GM19397 (cell line): ENCODE results near the gene SMAD5.

Source experiments
- ATAC-seq: cut with Tn5 transposase; IDR thresholded peaks from one replicate; pipeline ENCODE4 v1.9.1; 2021; ENCODE audit warnings: mild to moderate bottlenecking, moderate library complexity; ENCODE audit not compliant: unreplicated experiment

Gene SMAD5

DNA sequence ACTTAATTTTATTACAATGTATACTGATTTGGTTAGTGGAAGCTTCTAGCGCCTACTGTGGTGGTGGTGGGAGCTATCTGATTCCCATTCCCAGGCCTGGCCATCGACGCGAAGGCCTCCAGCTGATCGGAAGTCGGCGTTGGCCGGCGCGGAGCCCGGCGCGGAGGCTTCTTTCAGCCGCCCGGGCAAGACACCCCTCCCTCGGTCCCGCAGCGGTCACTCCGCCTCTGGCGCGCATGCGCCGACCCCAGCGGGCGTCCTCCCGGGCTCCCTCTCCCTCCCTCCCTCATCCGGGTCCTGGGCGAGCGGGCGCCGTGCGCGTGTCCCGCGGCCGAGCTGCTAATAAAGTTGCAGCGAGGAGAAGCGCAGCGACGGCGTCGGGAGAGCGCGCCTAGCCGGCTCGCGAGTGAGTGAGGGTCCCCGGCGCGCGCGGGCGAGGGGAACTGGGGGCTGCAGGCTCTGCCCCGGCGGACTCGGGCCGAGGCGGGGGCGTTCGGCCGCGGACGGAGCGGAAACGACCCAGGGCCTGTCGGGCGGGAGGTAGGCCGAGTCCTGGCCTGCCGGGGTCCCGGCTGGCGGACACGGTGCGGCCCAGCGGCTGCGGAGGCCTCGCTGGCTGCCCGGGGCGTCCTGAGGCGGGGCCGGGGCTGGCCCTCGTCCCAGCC lies at the start of gene SMAD5:
TSS of gene SMAD5 (plus strand) at position 289 of the 665 bp plus-strand sequence. CDS start 20,916 bp downstream, outside the sequence.
- peak; percentile 95 for ATAC-seq

DNA sequence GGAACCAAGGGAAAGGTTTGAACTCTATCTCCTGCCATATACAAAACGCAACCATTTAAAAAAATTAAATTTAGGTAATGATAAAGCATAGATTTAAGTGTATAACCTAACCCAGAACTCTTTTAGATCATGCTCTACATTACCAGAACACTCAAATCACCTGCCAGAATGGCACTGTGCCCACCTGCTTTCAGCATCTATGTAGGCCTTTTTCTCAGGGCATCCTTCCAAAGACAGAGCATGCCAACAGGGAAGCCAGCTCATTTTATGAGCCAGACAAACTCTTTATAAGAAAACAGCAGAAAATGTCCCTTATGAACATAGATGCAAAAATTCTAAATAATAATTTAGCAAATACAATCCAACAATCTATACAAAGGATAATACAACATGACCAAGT lies 47.9 kb upstream of the SMAD5 start:
- no peak for ATAC-seq

- no peak for ATAC-seq
These were observed 45.7 kb upstream of the SMAD5 start for GRCh38 chr5:136086783-136087566.

DNA sequence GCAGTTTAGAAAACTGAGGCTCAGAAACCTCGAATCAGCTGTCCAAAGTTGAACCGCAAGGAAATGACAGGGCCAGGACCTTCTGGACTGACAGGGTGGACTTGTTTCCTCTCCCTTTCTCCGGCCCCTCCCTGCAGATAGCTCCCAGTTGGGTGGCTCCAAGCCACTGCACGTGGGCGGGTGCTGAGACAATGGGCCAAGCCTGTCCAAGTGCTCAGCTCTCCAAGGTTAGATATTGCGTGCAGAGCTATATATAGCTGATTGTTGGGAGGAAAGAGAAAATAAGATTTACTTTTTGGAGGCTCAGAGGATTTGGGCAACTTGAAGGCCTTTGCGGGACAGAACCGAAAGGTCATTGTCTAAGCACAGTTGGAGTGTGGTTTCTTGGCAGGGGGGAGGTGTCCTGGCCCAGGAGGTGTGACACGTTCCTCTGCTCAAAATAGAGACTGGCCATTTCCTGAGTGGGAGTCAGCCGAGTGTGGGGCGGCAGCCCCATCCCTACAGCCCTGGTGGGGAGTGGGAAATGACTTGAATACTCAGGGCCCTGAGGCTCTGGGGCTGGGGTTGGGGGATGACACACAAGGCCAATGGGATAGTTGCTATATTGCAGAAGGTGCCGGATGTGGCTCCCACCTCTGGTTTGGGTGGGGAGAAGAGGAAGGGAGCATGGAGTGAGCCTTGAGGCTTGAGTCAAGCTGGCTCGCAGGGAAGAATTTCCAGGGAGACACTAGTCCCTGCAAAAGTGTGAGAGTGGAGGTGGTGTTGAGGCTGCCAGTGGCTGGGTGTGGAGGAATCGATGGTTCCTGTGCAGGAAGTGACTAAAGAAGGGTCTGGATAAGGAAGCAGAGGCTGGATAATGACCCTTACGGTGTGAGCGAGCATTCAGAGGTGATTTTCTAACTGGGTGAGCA lies 44.4 kb upstream of the SMAD5 start:
- no peak for ATAC-seq

GRCh38 chr5:136089791-136090190 lies 42.9 kb upstream of the SMAD5 start:
- no peak for ATAC-seq

DNA sequence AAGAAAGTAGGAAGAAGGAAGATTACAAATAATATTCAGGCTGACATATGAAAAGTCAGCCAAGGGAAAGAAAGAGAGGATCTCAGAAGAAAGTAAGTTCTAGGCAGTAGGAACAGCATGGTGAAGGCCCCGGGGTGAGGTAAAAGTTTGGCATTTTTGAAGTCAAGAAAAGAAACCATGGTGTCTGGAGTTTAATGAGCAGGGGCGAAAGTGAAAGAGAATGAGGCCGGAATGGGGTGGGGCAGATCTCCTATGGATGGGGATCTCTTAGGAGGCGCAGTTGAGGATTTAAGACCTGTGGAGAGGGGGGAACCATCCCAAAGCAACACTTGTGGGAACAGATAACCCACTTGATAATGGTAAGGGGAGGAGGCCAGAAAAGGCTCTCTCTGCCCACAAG lies 42.3 kb upstream of the SMAD5 start:
- no peak for ATAC-seq

GRCh38 chr5:136094189-136094912 lies 38.3 kb upstream of the SMAD5 start:
- no peak for ATAC-seq

DNA sequence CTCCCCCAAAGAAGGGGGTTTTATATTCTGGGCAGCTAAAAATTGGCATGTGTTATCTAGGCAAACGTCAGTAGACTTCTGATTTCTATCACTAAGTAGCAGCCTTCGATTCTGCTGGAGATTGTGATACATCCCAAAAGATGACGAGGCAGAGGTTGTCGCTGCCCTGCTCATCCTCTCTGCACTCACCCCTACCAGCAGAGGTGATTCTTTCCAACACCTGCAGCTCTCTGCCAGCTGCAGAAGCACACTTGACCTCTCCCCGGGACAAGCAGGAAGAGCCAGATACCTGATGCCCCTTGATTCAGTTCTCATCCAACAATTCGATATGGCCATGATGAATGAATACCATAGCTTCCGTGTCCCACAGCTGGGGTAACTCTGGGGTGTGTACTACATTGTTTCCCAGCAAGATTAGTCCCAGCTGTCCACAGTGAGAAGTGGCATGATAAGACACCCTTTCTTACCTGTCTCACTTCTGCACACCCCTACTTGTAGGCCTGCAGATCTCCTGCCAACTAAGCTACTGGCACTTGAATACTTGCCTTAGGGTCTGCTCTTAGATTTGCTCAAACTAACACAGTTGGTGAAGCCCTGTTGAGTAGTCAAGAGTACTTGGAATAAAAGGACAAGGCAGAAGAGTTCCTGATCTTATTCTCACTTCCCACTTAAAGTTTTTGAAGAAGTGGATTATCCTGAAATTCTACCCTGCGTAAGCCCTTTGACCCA lies 37.6 kb upstream of the SMAD5 start:
- ATAC-seq = no peak

- no peak for ATAC-seq
These were observed 34.5 kb upstream of the SMAD5 start for GRCh38 chr5:136098176-136098575.

- ATAC-seq = no peak
These were observed 32.8 kb upstream of the SMAD5 start for GRCh38 chr5:136099870-136100269.

DNA sequence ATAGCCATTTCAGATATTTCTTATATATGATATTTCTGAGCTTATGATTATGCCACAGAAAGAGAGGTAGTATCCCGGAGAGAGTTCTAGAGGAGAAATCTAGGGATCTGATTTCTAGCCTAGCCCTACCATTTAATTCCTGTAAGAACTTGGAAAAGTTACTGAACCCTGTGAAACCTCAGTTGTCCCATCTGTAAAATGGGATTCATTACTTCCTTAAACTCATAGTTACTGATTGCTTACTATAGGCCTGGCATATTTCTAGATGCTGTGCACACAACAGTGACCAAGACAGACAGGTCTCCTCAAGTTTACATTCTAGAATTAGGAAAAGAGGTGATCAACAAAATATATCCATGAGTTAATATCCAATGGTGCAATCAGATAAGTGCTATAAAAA lies 30.8 kb upstream of the SMAD5 start:
- no peak for ATAC-seq

DNA sequence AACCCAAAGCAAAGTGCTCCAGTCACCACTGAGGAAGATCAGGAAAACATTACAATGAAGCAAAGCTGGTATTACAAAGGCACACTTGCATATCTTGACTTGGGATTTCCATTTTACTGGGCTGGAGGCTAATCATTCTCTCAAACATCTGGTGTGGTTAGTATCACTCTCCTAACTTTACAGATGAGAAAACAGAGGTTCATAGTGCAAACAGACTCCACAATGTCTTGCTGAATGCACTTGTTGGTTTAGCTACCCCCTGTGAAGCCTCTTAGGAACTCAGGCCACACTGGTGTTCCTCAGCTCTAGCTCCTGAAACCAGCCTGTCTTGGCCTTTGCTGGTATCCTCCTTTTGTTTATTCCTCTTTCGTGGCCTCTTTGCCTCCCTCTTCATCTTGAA lies 29.5 kb upstream of the SMAD5 start:
- peak; percentile 70 for ATAC-seq

DNA sequence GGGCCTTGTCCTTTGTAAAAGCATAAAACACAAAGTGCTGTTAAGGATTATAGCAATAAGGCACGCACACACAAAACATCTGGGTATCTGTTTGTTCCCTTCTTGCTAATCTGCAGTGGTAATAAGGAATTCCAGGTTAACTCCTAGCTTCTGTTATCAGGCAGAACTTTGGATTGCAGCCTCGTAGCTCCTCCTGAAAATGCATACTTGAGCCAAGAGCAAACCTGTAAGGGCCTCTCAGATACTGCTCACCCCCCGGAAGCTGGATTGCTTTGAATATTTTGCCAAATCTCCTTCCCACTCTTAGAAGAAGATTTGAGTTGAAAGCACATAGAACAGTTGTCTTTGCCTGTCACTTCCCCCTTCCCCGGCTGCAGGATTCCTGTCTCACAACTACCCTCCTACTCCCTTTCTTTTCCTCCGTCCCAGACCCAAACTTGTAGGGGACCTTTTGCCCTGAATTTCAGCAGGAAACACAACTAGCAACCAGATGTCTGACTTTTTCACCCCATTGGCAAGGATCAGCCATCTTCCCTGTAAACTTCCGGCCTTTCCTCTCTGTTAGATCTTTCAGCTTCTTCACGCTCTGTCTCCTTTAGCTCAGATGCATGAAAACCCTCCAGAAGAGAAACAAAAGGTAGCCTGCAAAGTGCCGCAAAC lies 28.2 kb upstream of the SMAD5 start:
- no peak for ATAC-seq

GRCh38 chr5:136106351-136107031 lies 26.2 kb upstream of the SMAD5 start:
- ATAC-seq = no peak

DNA sequence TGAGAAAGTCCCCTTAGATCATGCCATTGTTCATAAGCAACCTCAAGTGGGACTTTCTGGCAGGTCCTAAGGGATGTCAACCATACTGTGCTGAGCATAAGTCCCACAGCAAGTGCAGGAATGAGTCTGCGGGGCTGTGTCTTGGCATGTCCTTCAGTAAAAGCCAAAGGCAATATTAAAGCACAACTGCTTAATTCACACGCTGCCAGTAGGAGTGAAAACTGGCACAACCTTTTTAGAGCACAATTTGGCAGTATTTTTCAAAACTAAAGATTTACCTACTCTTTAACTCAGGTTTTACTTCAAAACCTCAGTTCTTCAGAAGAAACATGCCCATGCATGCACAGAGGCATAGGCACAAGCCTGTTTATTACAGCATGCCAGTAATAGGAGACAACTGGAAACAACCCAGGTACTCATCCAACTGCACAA lies 24.4 kb upstream of the SMAD5 start:
- ATAC-seq = no peak

- ATAC-seq = no peak
These were observed 23.9 kb upstream of the SMAD5 start for GRCh38 chr5:136108766-136109165.

DNA sequence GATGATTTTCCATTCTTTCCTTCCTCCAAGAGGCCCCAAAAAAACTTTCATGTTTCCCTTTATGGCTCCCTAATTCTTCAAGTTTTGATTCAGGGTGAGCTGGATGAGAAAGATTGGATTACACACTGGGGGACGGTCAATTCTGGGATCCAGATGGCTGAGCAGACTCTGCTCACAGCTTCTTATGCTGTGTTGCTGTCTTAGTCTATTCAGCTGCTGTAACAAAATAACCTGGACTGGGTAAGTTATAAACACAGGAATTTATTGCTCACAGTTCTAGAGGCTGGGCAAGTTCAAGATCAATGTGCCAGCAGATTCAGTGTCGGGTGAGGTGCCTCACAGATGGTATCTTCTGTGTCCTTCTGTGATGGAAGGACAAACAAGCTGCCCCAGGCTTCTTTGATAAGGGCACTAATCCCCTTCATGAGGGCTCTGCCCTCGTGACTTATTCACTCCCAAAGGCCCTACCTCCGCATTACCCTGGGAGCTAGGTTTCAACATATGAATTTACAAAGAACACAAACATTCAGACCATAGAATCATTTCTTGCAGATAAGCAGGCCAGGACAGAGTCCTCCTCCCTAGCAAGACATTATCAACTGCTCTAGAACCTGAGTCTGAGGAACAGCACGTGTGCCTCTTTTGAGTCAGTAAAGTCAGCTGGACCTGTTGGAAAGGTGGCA lies 23.1 kb upstream of the SMAD5 start:
- no peak for ATAC-seq

DNA sequence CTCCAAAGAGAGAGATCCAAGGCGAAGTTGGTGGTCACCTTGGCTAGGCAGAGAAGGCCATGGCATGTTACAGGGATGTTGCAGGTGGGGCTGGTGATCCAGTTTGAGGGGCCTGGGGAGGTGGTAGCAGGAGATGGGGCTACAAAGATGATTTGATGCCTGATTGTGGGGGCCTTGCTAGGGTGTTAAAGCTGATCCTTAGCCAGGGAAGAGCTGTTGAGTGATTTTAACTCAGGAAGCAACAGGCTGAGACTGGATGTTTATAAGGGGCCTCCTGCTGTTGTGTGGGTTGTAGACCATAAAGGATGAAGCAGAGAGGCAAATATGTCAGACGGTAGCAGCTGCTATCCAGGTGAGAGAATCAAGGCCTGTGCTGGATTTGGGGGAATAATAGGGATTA lies 19.0 kb upstream of the SMAD5 start:
- ATAC-seq = no peak
